HFFc6 (cell line): ENCODE measurements around the gene ITGA2B. TPM values are rescaled to one million over a fixed set of nuclear protein-coding genes. Genes with fewer than 3 reads are reported as not detected.

Source experiments
- DNase-seq: peaks from one replicate; pipeline ENCODE4 v3.0.0-alpha.2; 2018
- H3K27ac Mint-ChIP-seq: 2 replicates; pipeline ENCODE4 v1.8.0; 2020; ENCODE audit warnings: mild to moderate bottlenecking, mixed read lengths
- H3K27me3 Mint-ChIP-seq: 2 replicates; pipeline ENCODE4 v1.8.0; 2021; ENCODE audit warnings: mild to moderate bottlenecking, moderate library complexity, mixed read lengths; ENCODE audit not compliant: insufficient read depth
- H3K36me3 Mint-ChIP-seq: 2 replicates; pipeline ENCODE4 v1.8.0; 2021; ENCODE audit warnings: low read depth, mixed read lengths
- H3K4me1 Mint-ChIP-seq: 2 replicates; pipeline ENCODE4 v1.8.0; 2020; ENCODE audit warnings: low read depth, mixed read lengths
- H3K4me3 Mint-ChIP-seq: 2 replicates; pipeline ENCODE4 v1.8.0; 2020; ENCODE audit warnings: mild to moderate bottlenecking, moderate library complexity, mixed read lengths
- H3K9me3 Mint-ChIP-seq: 2 replicates; pipeline ENCODE4 v1.8.0; 2020; ENCODE audit warnings: mild to moderate bottlenecking, mixed read lengths
- CTCF ChIP-seq: fragments of 200-600 bp; sonication (generic); IDR thresholded peaks from 2 replicates; pipeline ENCODE4 v1.5.0; 2021; ENCODE audit warnings: antibody characterized with exemption, mild to moderate bottlenecking
- total RNA-seq, 6 experiments: library from RNA; stranded (reverse); fragmentation: NEBNext Ultra II Directional; extraction: Animal tissue kit (Norgen Biotek cat#: 25700); gene quantifications; 2 replicates in 1 of 6; 3 replicates in 5 of 6; pipeline ENCODE4 v1.2.3, GENCODE V29; 2021

ITGA2B gene
- total RNA-seq, 6 experiments from 2014 or later = 0.18 to 0.19 TPM; not detected in 4

- Mint-ChIP-seq H3K9me3 (no peaks in the 10 kb centered on the region), H3K27ac (peak overlapping the region; percentile 61), H3K27me3 (peaks cover 2% of the 10 kb centered on the region; the same call in 1 of the 2 replicates), H3K4me3 (peak overlapping the region; percentile 91), H3K36me3 (peaks cover 6% of the 10 kb centered on the region; the same call in 1 of the 2 replicates), H3K4me1 (peaks cover 24% of the 10 kb centered on the region)
- TF ChIP-seq CTCF = no peak
- DNase-seq = no peak
Observed at GRCh38 chr17:44324092-44324570, 65.3 kb downstream of the ITGA2B start.

- Mint-ChIP-seq H3K27me3 (peaks cover 2% of the 10 kb centered on the region; the same call in 1 of the 2 replicates), H3K4me1 (peaks cover 22% of the 10 kb centered on the region), H3K9me3 (no peaks in the 10 kb centered on the region), H3K4me3 (peak overlapping the region; percentile 91), H3K36me3 (peaks cover 7% of the 10 kb centered on the region; the same call in 1 of the 2 replicates), H3K27ac (peak overlapping the region; percentile 61)
- TF ChIP-seq CTCF = no peak
- DNase-seq = no peak
Observed at GRCh38 chr17:44323359-44324091, 65.9 kb downstream of the ITGA2B start.

DNA sequence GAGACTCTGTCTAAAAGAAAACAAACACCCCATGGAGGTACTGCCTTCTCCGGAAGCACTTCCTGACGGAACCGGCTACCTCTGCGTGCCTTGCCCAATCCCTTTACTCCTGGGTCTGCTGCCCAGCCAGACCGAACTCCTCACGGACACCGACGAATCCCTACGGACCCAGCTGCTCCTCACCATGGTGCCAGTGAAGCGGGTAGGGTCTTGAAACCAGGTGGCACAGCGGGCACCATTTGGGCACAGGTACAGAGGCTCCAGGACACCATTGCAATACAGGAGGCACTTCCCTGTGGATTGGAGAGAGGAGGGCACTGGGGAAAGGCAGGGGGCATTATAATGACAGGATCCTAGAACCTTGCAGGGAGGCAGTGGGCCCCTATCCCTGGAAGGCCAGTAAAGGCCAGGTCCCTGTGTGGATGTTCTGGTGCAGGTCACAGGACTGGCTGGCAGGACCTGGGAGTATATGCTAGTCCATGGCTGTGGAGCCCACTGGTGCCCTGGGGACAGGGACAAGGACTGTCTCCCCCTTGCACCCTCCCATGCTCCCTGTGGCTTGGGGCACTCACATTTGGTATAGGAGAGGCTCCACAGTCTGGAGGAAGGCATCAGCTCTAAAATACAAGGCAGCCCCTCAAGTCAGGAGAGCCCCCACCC, 67.1 kb downstream of the ITGA2B start:
- no peak overlapping the region for H3K27ac Mint-ChIP-seq
- peaks cover 11% of the 10 kb centered on the region for H3K4me1 Mint-ChIP-seq
- H3K9me3 Mint-ChIP-seq = no peaks in the 10 kb centered on the region
- H3K36me3 Mint-ChIP-seq = peaks cover 7% of the 10 kb centered on the region; the same call in 1 of the 2 replicates
- H3K4me3 Mint-ChIP-seq = no peak overlapping the region
- DNase-seq = no peak
- no peak for TF ChIP-seq CTCF
- H3K27me3 Mint-ChIP-seq = peaks cover 8% of the 10 kb centered on the region

Other genes with a start within 250 kb of the ITGA2B start
- 1 to 10 TPM; 4.0 to 7.6 (median 6.7) TPM for gene HROB, start 247.7 kb downstream of the ITGA2B start, total RNA-seq
- under 1 TPM in 3 of 6 experiments, not detected in 3; 0.18 to 0.48 (median 0.29) TPM for gene ASB16, start 218.9 kb downstream of the ITGA2B start, total RNA-seq
- gene TMUB2, start 202.7 kb downstream of the ITGA2B start, total RNA-seq = 10 to 100 TPM; 29.8 to 37.7 (median 34.0) TPM
- gene ATXN7L3, start 189.8 kb downstream of the ITGA2B start, total RNA-seq = 10 to 100 TPM; 61.1 to 72.2 (median 68.4) TPM
- gene UBTF, start 170.0 kb downstream of the ITGA2B start, total RNA-seq = 10 to 100 TPM; 58.6 to 69.1 (median 65.6) TPM
- gene SLC4A1, start 121.5 kb downstream of the ITGA2B start, total RNA-seq = not detected
- under 1 TPM in 1 of 6 experiments, not detected in 5; 0.17 TPM for gene RUNDC3A, start 81.0 kb downstream of the ITGA2B start, total RNA-seq
- gene SLC25A39, start 64.8 kb downstream of the ITGA2B start, total RNA-seq = 100 to 1,000 TPM in 5 of 6 experiments, 10 to 100 TPM in 1; 94.8 to 116 (median 108) TPM
- gene GRN, start 44.3 kb downstream of the ITGA2B start, total RNA-seq = 100 to 1,000 TPM; 186 to 249 (median 221) TPM
- 1 to 10 TPM; 1.6 to 1.9 (median 1.8) TPM for gene FAM171A2, start 25.8 kb downstream of the ITGA2B start, total RNA-seq
- 10 to 100 TPM; 23.4 to 30.0 (median 27.1) TPM for gene GPATCH8, start 113.8 kb upstream of the ITGA2B start, total RNA-seq
- 100 to 1,000 TPM in 1 of 6 experiments, 10 to 100 TPM in 5; 76.4 to 103 (median 92.8) TPM for gene FZD2, start 167.8 kb upstream of the ITGA2B start, total RNA-seq